HG03354 (cell line): Measurements from ENCODE around the gene KRT72.

Source experiments
- ATAC-seq: cut with Tn5 transposase; IDR thresholded peaks from one replicate; pipeline ENCODE4 v1.9.1; 2021; ENCODE audit warnings: mild to moderate bottlenecking; ENCODE audit not compliant: unreplicated experiment, poor library complexity, severe bottlenecking

Gene KRT72

DNA sequence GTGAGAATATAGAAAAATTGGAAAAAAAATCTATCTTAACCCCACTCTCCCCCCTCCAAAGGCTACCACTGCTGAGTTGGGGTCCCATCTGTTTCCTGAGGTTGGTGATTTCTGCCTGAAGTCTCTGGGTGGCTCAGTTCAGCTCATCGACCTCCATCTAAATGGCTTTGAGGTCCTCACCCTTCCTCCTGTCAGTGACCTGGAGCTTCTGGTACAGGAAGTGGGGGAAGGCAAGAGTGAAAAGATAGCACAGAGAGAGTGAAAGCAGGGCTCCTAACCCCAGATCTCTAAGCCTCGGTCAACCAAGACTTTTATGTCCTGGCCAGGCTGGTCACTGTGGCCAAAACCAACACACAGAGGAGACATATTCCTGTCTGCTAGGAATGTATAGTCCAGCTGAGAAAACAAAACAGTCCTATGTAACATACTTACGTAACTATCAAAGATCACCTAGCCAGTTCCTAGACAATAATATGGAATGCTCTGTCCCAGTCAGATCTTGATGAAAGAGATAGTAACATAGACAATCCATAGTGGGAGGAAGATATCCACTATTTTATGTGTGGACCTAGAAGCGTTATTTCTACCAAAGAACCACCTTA lies 29.4 kb upstream of the KRT72 start:
- no peak for ATAC-seq

DNA sequence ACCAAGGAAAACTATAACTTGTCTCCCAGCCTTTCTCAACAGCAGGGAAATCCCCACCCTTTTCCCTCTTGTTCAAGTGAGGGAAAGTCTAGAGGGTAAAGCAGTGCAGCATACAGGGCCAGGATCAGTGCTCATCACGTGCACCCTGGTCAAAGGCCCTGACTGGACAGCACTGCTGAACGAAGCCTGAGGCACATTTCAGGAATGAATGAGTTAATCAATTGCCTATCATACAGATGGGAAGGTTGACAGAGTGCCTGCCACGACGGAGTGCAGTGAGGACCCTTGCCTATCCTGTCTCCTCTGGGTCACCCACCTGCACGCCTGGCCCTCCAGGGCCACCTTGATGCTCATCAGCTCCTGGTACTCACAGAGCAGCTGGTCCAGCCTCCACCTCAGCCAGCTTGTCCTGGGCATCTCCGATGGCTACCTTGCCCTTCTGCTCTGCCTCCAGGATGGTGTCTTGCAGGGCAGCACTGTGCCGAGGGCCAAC lies 28.8 kb upstream of the KRT72 start:
- no peak for ATAC-seq

DNA sequence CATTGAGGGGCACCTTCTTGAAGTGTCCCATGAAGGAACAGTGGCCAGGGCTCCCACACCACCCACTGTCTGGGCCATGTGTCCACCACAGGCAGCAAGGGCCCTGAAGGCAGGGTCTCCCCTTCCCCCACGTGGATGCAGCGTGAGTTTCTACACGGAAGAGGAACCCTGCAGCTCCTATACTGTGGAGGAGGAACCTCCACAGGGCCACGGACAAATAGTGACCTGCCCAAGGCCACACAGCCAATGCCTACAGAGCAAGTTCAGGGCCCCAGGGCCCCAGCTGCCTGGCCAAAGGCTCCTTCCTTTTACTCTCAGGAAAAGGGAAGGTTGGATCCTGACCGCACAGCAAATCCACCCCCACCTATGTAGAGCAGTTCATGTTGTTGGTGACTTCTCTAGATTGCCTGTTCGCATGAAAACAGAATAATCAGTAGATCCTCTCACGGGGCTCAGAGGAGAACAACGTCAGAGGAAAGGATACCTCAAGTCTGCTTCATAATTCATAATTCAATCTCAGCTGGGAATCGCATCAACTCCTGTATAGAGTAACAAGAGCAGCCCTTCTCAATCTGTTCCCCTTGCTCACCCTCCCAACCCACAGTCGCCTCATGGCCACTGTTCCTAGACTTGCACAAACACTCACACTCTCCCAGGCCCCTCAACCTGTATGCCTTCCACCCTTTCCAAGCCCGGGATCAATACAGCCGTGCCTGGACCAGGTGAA lies 28.2 kb upstream of the KRT72 start:
- no peak for ATAC-seq

DNA sequence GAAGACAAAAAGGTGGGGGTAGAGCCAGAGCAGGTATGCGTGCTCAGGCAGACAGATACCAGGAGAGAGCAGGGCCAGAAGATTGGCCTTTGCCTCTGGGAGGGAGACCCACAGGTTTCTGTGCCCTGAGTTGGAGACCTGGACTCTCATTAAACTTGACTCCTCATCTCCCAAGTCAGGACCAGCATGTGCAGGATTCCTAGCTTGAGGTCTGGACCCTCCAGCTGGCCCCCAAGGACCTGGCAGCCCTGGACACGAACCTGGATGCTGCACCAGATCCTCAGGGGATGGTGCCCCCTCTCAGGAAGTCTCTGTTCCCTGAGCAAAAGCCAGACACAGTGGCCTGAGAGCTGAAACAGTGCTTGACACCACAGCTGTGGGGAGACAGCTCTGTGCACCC lies 27.6 kb upstream of the KRT72 start:
- ATAC-seq, result no peak

DNA sequence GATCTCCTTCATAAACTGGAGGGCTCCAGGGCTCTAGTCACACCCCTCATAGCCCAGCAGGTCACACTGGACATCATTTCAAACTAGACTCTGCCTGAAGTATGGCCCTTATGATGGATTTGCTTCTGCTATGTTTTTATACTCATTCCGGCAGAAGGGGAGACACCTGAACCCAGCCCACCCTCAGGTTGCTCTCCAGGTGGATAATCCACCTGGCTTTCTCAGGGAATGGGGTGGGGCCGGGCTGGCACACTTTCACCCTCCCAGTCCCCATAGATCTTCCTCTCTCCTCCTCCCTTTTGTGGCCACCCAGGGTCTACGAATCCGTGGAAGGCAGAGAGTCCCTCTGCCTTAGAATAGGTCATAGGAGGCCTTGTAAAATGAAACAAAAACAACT lies 26.8 kb upstream of the KRT72 start:
- ATAC-seq, result no peak

DNA sequence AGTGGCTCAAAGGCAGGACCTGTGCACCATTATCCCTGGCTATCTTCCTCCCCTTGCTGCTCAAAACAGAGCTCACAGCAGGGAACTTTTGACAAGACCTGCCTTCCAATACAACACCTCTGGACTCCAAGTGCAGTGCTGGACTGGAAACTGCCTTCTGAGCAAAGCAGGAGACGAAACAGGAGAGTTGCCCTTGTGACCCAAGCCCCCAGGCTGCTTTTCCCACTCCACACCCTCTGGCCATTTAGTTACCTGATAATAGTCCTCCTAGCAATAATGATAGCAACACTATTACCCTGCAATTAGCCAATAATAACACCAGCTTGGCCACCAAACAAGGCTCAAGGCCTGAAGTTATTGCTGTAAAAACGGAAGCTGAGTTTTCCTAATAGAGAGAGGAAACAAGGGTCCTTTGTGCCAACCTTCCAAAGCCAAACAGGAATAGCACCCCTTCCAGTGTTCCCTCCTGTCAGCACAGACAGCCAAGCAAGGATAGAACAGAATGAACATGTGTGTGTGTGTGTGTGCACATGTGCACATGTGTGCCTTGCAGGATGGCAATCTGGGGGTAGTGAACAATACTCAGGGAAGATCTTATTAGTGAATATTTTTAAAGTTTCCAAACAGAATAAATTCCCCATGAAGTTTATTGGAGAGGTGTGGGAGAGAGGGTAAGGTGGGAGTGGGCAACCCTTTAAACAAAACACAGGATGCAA lies 26.3 kb upstream of the KRT72 start:
- no peak for ATAC-seq

DNA sequence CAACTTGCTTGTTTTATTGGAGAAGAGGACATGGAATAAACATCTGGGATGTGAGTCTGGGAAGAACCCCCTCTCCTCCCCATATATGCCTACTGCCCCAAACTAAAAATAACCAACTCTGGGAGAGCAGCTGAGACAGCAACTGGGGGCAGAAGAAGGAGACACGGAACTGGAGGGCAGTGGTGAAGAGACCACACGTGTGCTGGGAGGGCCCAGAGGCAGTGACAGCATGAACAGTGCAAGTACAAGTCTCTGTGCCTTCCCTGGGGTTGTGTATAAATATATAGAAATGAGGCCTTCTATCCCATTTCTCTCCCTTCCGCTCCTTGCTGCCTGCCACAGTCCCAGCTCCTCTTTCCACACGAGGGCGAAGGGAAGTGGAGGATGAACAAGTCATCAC lies 21.1 kb upstream of the KRT72 start:
- ATAC-seq, result no peak

DNA sequence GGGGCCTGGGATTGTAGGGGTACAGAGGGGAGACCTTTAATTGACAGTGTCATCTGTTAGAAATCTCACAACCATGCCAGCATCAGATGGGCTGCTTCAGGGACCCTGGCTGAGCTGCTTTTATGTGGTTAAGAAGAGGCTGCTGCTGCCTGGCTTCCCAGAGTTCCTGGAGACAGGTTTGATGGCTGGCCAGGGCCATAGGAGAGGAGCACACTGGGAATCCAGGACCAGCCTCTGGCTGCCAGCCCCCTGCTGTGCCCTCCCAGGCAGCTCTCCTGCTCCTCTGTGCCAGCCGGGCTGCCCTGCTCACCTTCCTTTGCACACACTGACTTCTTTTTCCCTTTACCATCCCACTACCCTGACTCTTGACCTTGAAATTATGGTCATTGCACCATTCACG lies 17.6 kb upstream of the KRT72 start:
- no peak for ATAC-seq

DNA sequence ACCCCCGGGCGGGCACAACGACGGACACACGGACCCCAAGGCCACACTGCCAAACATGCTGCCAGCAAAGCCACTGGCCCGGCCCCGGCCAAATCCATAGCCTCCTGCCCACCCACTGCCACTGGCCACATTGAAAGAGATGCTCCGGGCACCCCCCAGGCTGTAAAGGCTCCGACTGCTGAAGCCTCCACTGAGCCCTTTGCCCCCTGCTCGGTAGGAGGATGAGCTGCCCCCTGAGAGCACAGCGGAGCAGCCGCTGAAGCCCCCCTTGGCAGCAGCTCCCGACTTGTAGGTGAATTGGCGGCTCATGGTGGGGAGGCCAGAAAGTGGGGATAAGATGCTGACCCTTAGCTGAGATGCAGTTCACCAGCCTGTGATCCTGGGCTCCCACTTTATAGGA lies 17.0 kb upstream of the KRT72 start, which contains the start of gene KRT73:
TSS of gene KRT73 (minus strand) at position 344 of the 400 bp plus-strand sequence. CDS start at position 309, 35 bp downstream.
- no peak for ATAC-seq

DNA sequence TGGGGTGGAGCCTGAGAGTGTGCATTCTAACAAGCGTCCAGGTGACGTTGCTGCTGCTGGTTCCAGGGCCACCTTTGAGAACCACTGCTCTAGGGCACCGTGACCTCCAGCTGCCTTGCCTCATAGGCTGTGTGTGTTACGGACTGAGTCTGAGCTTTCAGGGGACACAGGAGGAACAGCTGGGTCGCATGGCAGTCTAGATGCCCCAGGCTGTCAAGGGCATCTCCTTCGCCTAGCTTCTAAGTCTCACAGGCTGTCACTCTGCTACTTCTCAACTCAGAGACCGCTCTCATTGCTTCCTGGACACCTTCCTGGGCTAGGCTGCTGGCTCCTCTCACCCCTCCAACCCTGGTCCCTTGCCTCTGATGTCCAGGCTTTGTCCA lies 16.1 kb upstream of the KRT72 start:
- no peak for ATAC-seq

DNA sequence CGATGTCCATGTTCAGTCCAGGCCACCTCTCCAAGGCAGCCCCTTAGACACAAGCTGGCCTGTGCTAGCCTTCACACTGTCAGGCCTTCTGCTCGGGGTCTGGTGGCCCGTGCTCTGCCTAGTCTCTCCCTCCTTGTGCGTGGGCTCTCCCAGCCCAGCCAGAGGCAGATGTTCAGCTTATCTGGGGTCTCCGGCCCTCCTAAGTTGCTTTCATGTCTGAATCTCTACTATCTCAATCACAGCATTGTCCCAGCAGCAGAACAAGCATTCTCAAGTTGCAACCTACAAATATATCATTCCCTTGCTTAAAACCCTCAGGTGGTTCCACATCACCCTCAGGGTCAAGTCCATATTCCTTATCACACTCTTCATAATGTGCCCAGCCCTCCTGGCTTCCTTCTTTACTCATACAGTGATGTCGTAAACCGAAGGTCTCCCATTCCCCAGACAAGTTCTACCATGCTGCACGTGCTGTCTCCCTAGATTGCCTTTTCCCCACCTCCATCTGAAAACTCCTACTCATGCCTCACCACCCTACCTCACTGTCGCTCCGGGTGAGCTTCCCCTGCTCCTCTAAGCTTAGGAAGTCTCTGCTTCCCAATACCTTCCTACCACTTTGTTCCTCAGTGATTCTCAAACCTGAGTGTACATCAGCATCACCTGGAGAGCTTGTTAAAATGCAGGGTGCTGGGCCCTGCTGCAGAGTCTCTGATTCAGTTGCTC lies 15.6 kb upstream of the KRT72 start:
- ATAC-seq, result no peak

DNA sequence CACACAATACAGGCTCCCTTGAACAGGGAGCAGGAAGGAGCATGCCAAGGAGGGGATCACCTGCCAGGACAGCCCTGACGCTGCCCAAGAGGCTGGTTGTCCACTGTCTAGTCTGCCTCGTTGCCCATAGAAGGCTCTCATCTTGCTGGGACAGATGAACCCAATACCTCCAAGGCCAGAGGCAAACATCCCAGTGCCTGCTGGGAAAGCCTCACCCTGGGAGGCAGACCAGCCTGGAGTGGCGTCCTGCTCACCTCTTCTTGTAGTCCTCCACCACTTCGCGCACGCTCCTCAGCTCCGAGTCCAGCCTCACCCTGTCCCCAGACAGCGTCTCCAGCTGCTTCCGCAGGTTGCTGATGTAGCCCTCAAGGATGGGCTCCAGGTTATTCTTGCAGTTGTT lies 14.6 kb upstream of the KRT72 start:
- no peak for ATAC-seq

DNA sequence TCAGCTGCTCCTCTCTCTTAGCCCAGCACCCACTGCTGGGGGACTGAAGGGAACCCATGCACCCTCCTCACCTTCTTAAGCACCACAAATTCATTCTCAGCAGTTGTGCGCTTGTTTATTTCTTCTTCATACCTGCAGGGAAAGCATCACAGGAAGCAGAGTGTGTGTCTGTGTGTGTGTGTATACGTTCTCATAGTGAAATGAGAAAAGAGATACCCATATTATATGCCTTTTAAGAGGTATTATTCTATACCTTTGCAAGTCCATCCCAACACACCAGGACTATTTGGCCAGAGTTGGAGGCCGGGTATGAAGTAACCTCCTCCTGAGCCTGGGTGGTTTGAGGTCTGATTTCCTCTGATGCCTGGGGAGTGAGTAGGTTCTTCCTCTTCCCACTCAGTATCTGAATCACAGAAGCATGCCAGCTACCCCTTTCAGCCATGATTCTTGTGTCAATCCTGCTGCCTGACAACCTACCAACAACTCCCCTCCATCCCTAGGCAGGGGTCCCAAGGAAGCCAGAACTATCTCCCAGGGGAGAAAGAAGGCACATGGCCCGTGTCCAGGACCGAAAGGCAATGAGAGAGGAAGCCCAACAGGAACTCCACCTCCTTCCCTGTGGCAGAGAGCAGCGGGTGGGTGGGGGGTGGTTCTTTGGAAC lies 14.1 kb upstream of the KRT72 start:
- ATAC-seq, result no peak

DNA sequence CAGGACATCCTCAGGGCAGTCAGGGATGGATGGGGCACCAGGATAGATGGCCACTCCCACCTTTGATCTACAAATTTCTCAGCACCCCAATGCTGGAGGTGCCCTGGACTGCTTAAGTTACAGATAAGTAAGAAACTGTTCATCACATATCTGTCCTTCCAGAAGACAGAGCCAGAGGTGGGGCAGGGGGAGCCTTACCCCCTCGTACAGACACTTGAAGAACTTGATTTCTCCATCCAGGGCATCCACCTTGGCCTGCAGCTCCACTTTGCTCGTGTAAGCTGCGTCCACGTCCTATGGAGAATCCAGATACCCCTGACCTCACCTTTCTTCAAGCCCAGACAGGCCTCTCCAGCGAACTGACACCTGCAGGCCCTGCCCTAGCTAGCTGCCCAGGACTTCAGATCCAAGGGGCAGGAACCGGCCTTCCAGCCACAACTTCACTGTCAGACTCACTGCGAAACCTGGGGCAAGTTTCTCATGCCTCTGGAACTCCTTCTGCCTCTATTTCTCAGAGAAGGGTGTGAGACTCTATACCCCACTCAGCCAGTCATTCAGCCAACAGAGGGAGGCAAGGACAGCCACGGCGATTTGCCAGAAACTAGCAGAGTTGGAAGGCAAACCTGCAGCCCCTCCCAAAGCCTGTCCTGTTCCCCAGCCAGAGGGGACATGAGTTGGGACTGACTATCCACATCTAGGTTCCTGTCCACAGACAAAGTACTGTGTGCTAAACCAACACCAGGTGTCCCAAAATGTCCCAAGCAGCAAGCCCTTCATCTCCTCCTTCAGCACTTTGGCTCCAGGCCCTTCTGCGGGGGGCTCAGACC lies 13.3 kb upstream of the KRT72 start:
- ATAC-seq, result no peak

DNA sequence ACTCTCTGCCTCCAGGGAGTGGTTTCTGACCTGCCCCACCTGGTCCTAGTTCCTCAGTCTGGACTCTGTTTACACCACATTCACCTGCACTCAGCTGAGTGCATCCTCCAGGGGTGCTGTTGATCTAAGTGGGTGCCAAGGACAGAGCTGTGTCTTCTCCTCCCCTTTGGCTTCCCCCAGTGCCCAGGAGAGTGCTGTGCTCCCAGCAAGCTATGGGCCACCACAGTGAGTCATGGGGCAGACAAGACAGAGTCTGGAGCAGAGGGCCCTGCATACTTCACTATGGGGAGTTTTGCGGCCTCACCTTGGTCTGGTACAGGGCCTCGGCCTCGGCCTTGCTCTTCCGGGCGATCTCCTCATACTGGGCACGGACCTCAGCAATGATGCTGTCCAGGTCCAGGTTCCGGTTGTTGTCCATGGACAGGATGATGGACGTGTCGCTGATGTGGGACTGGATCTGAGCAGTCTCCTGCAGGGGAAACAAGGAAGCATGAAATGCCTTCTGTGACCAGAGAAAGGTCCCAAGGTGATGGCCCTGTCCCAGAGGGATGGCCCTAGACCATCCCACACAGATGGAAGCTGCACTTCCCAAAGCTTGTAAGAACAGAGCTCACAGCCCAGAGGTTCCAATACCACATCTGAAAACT lies 12.2 kb upstream of the KRT72 start:
- no peak for ATAC-seq

DNA sequence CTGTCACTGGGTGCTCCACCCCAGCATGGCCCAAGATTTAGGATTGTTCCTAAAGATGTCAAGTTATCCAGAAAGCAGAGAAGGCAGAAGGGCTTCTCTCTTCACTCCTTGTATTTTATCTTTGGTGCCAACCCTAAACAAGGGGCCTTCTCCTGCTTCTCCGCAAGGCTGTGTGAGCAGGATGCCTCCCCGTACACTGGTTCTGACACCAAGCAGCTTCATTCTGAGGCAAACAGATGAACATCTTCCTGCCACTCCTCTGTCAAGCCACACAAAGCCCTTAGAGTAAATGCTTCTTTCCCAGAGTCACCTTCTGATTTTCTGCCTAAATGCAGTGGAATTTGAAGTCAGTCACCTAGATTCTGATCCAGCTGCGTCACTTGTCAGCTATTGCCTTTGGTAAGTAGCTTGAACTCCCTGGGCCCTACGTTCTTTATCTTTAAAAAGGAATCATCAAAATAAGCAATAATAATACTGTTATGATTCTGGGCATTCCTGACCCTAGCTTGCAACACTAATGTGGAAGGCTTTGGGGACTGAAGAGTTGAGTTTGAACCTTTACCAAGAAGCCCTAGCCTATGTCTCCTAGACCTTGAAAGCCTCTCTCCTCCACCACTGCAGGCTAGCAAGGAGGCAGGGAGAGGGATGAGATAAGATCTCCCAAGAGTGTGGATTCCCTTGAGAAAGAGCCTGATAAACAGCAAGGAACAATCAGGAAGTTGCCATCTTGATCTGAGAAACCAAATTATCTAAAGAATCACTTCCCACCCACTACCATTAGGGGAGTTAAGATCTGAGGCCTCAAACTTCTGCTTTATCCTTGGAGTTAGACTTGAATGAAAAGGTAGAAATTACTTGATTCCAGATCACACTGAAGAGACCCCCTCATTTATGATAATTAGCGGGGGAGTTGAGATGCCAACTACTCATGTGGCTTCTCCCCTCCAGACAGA lies 11.4 kb upstream of the KRT72 start:
- ATAC-seq, result no peak

DNA sequence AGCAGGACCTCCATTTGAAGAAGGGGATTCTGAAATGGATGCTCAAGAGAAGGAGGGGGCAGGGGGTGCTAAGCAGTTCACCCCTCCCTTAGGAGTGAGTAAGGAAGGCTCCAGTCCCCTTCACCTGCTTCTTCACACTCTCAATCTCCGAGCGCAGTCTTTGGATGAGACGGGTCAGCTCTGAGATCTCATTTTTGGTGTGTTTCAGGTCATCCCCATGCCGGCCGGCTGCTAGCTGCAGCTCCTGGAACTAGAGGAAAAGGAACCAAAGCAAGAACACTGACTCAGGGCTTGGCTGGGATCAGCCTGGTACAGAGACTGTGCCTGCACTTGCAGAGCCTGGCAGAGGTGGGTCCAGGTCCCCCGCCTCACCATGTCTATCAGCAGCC lies 9.8 kb upstream of the KRT72 start:
- no peak for ATAC-seq
